HG03575 (cell line): ENCODE results near the gene SLC13A2.

ENCODE experiments used
- ATAC-seq: cut with Tn5 transposase; IDR thresholded peaks from one replicate; pipeline ENCODE4 v1.9.1; 2021; ENCODE audit not compliant: unreplicated experiment, insufficient number of reproducible peaks, low FRiP score; ENCODE audit errors: extremely low read depth

The SLC13A2 gene

DNA sequence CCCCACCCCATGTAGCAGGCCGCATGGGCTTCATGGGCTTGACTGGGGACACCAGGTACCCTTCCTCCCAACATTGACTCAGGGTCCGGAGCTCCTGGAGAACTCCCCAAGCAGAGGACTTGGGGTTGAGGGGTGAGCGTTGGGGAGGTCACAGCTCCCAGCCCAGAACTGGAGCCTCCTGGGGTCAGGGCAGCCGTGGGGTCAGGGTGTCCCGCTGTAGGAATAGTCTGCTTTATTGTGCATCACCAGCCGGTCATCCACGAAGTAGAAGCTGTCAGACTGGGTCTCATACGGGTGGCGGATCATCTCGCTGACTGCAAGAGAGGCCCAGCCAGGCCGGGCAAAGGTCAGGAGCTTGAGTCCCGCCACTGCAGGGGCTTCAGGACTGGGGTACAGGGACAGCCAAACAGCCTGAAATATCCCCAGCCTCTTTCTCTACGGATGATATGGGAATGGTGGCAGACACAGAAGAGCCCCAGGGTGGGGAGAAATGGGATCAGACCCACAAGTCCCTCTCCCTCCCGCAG is 73.7 kb downstream of the SLC13A2 start:
- no peak for ATAC-seq
